SH-SY5Y (cell line): ENCODE results near the gene CLCN7.

Source experiments
- GATA2 ChIP-seq: IDR thresholded peaks from 2 replicates; pipeline ENCODE4 v1.6.1; 2011; ENCODE audit warnings: mild to moderate bottlenecking, low read depth, low read length
- GATA3 ChIP-seq: IDR thresholded peaks from 2 replicates; pipeline ENCODE4 v1.6.1; 2011; ENCODE audit warnings: low read depth, mild to moderate bottlenecking, low read length, moderate library complexity

GRCh38 chr16:1492923-1493745 lies 18.3 kb upstream of the CLCN7 start, which contains the start of gene TELO2:
- TF ChIP-seq GATA2 (no peak), GATA3 (no peak)
